H1 (cell line): ENCODE measurements around the gene GSK3B. TPM values are rescaled to one million over a fixed set of nuclear protein-coding genes. Genes with fewer than 3 reads are reported as not detected.

Source experiments
- CTCF ChIA-PET: fragments of 300-600 bp; sonication (Branson Sonifier 250); formaldehyde crosslinking; loops from one replicate; lab custom pipeline; 2021; ENCODE audit not compliant: partially characterized antibody; lab: Charles Lee
- POLR2A ChIA-PET: fragments of 300-600 bp; sonication (Branson Sonifier 250); formaldehyde crosslinking; loops from one replicate; lab custom pipeline; 2021; ENCODE audit warnings: inconsistent platforms; ENCODE audit not compliant: partially characterized antibody; lab: Charles Lee
- DNase-seq, 2 experiments: peaks; one replicate each; pipeline versions ENCODE4 v3.0.0 to v3.0.0-alpha.2; 2010 to 2022; ENCODE audit warnings: low spot score in 2 of 2, low read depth in 1 of 2, mixed read lengths in 1 of 2
- FAIRE-seq: peaks from 2 replicates; lab custom pipeline; 2011; peaks lifted over from hg19 to GRCh38; lab: Jason Lieb, UNC
- H2AFZ ChIP-seq: 2 replicates; pipeline ENCODE4 v1.8.1; 2012; ENCODE audit warnings: low read length, inconsistent platforms
- H2AK5ac ChIP-seq: 2 replicates; pipeline ENCODE4 v1.6.1; 2013; ENCODE audit warnings: low read depth, low read length
- H2BK120ac ChIP-seq: replicated peaks from 2 replicates; pipeline ENCODE3; 2013; ENCODE audit warnings: low read depth, low read length, inconsistent platforms
- H2BK12ac ChIP-seq: 2 replicates; pipeline ENCODE4 v1.6.1; 2013; ENCODE audit warnings: low read depth, low read length
- H2BK15ac ChIP-seq: 2 replicates; pipeline ENCODE4 v1.6.1; 2013; ENCODE audit warnings: low read length
- H2BK20ac ChIP-seq: 2 replicates; pipeline ENCODE4 v1.6.1; 2013; ENCODE audit warnings: low read length
- H2BK5ac ChIP-seq: 2 replicates; pipeline ENCODE4 v1.6.1; 2013; ENCODE audit warnings: low read depth, low read length
- H3K14ac ChIP-seq: 2 replicates; pipeline ENCODE4 v1.6.1; 2013; ENCODE audit warnings: inconsistent platforms; ENCODE audit not compliant: insufficient read length
- H3K18ac ChIP-seq: 2 replicates; pipeline ENCODE4 v1.6.1; 2013; ENCODE audit warnings: low read length; ENCODE audit errors: extremely low read depth
- H3K23ac ChIP-seq: 2 replicates; pipeline ENCODE4 v1.6.1; 2013; ENCODE audit warnings: inconsistent platforms; ENCODE audit not compliant: insufficient read length
- H3K23me2 ChIP-seq: 2 replicates; pipeline ENCODE4 v1.6.1; 2013; ENCODE audit warnings: low read depth, low read length
- H3K27ac ChIP-seq: 2 replicates; pipeline ENCODE4 v1.6.1; 2011; ENCODE audit warnings: low read depth, low read length, inconsistent platforms
- H3K27me3 ChIP-seq, 4 experiments: replicated peaks in 1 of 4; 1 replicate in 1 of 4; 2 replicates in 3 of 4; pipeline versions ENCODE4 v1.6.1 to v1.8.1; 2011 to 2013; ENCODE audit warnings: low read length in 3 of 4, mild to moderate bottlenecking in 3 of 4, inconsistent platforms in 2 of 4, mixed read lengths in 2 of 4, moderate library complexity in 1 of 4; ENCODE audit not compliant: control insufficient read depth in 3 of 4, insufficient read depth in 3 of 4; ENCODE audit errors: extremely low read depth in 1 of 4
- H3K36me3 ChIP-seq, 4 experiments: 2 replicates each; pipeline versions ENCODE4 v1.6.1 to v1.8.1; 2011 to 2013; ENCODE audit warnings: mild to moderate bottlenecking in 4 of 4, low read length in 3 of 4, moderate library complexity in 2 of 4, control low read depth in 1 of 4, inconsistent platforms in 1 of 4; ENCODE audit not compliant: insufficient read depth in 4 of 4, control insufficient read depth in 2 of 4
- H3K4ac ChIP-seq: replicated peaks from 2 replicates; pipeline ENCODE3; 2013; ENCODE audit warnings: low read length, low read depth, mixed read lengths, inconsistent platforms; ENCODE audit not compliant: insufficient read length
- H3K4me1 ChIP-seq, 4 experiments: replicated peaks in 1 of 4; 1 replicate in 1 of 4; 2 replicates in 3 of 4; pipeline versions ENCODE4 v1.6.1 to v1.8.1; 2011 to 2013; ENCODE audit warnings: low read length in 3 of 4, inconsistent platforms in 2 of 4, mixed read lengths in 1 of 4; ENCODE audit not compliant: insufficient read depth in 4 of 4, control insufficient read depth in 3 of 4
- H3K4me2 ChIP-seq, 2 experiments: 2 replicates each; pipeline versions ENCODE4 v1.6.1 to v1.8.1; 2011 to 2013; ENCODE audit warnings: low read depth in 2 of 2, low read length in 2 of 2, control low read depth in 1 of 2, inconsistent platforms in 1 of 2, mild to moderate bottlenecking in 1 of 2; ENCODE audit not compliant: insufficient read depth in 1 of 2
- H3K4me3 ChIP-seq, 4 experiments: fragments of 200-600, 300-600 bp in 1 of 4; sonication (generic), shearing (Covaris generic), sonication (Bioruptor Twin) in 1 of 4; 2 replicates each; pipeline versions ENCODE4 v1.5.1 to v1.8.1; 2011 to 2016; ENCODE audit warnings: low read length in 4 of 4, low read depth in 3 of 4, control low read depth in 2 of 4, inconsistent platforms in 2 of 4, mild to moderate bottlenecking in 2 of 4, mixed read lengths in 1 of 4, moderate library complexity in 1 of 4; ENCODE audit not compliant: insufficient read depth in 2 of 4; ENCODE audit errors: extremely low read depth in 1 of 4
- H3K56ac ChIP-seq: replicated peaks from 2 replicates; pipeline ENCODE3; 2013; ENCODE audit warnings: low read depth, mild to moderate bottlenecking, mixed read lengths, low read length, inconsistent platforms; ENCODE audit not compliant: insufficient read length
- H3K79me1 ChIP-seq: 2 replicates; pipeline ENCODE4 v1.6.1; 2013; ENCODE audit warnings: low read depth, low read length, control low read depth
- H3K79me2 ChIP-seq, 2 experiments: 2 replicates each; pipeline versions ENCODE4 v1.6.1 to v1.8.1; 2012 to 2013; ENCODE audit warnings: low read length in 2 of 2, mild to moderate bottlenecking in 2 of 2, inconsistent platforms in 1 of 2; ENCODE audit not compliant: insufficient read depth in 2 of 2, control insufficient read depth in 1 of 2
- H3K9ac ChIP-seq, 4 experiments: replicated peaks in 1 of 4; 1 replicate in 1 of 4; 2 replicates in 3 of 4; pipeline versions ENCODE4 v1.6.1 to v1.8.1; 2011 to 2013; ENCODE audit warnings: low read depth in 3 of 4, low read length in 3 of 4, control low read depth in 2 of 4, mild to moderate bottlenecking in 2 of 4, moderate library complexity in 2 of 4, inconsistent platforms in 1 of 4; ENCODE audit errors: extremely low read depth in 1 of 4
- H3K9me3 ChIP-seq, 2 experiments: 2 replicates each; pipeline versions ENCODE4 v1.6.1 to v1.8.1; 2012 to 2013; ENCODE audit warnings: mild to moderate bottlenecking in 2 of 2, moderate library complexity in 2 of 2, control low read depth in 1 of 2, inconsistent platforms in 1 of 2, low read depth in 1 of 2, low read length in 1 of 2, mixed read lengths in 1 of 2; ENCODE audit not compliant: insufficient read depth in 2 of 2
- H4K20me1 ChIP-seq, 2 experiments: replicated peaks in 1 of 2; 2 replicates each; pipeline versions ENCODE3 to v1.8.1; 2011 to 2013; ENCODE audit warnings: inconsistent platforms in 2 of 2, low read length in 2 of 2, mild to moderate bottlenecking in 1 of 2; ENCODE audit not compliant: insufficient read depth in 2 of 2, control insufficient read depth in 1 of 2
- H4K5ac ChIP-seq: 2 replicates; pipeline ENCODE4 v1.6.1; 2013; ENCODE audit warnings: low read length, low read depth, mixed read lengths, inconsistent platforms; ENCODE audit not compliant: insufficient read length
- H4K8ac ChIP-seq: 2 replicates; pipeline ENCODE4 v1.8.0; 2013; ENCODE audit warnings: mild to moderate bottlenecking, moderate library complexity, low read length, inconsistent platforms; ENCODE audit not compliant: insufficient read depth; ENCODE audit errors: extremely low read depth
- H4K91ac ChIP-seq: replicated peaks from 2 replicates; pipeline ENCODE3; 2013; ENCODE audit warnings: low read length, mixed read lengths, inconsistent platforms; ENCODE audit not compliant: insufficient read length
- BCL11A ChIP-seq, 2 experiments: IDR thresholded peaks; one replicate each; pipeline ENCODE4 v1.6.1; 2011; ENCODE audit warnings: low read depth in 2 of 2, low read length in 2 of 2, mild to moderate bottlenecking in 2 of 2
- BRCA1 ChIP-seq: IDR thresholded peaks from 2 replicates; pipeline ENCODE4 v1.6.1; 2012; ENCODE audit warnings: low read depth, low read length, improper control_type of control experiment
- CTBP2 ChIP-seq: IDR thresholded peaks from 2 replicates; pipeline ENCODE4 v1.7.0; 2011; ENCODE audit warnings: borderline replicate concordance, mild to moderate bottlenecking, moderate library complexity, mixed read lengths, low read length; ENCODE audit not compliant: insufficient read depth, insufficient read length
- JUN ChIP-seq: IDR thresholded peaks from 2 replicates; pipeline ENCODE4 v1.6.1; 2011; ENCODE audit warnings: low read depth, mild to moderate bottlenecking, improper control_type of control experiment, low read length
- RAD21 ChIP-seq, 2 experiments: IDR thresholded peaks in 1 of 2; conservative IDR thresholded peaks in 1 of 2; 2 replicates each; pipeline ENCODE4 v1.6.1; 2011; ENCODE audit warnings: low read depth in 2 of 2, low read length in 2 of 2, improper control_type of control experiment in 1 of 2, inconsistent platforms in 1 of 2, mild to moderate bottlenecking in 1 of 2, moderate library complexity in 1 of 2
- RFX5 ChIP-seq: IDR thresholded peaks from 2 replicates; pipeline ENCODE4 v1.6.1; 2011; ENCODE audit warnings: low read depth, low read length, improper control_type of control experiment, borderline replicate concordance
- RXRA ChIP-seq: IDR thresholded peaks from 2 replicates; pipeline ENCODE4 v1.6.1; 2011; ENCODE audit warnings: low read depth, mild to moderate bottlenecking, low read length, moderate library complexity; ENCODE audit not compliant: insufficient read depth
- SIN3A ChIP-seq, 2 experiments: IDR thresholded peaks in 1 of 2; conservative IDR thresholded peaks in 1 of 2; 2 replicates each; pipeline ENCODE4 v1.6.1; 2011 to 2012; ENCODE audit warnings: low read length in 2 of 2, improper control_type of control experiment in 1 of 2, low read depth in 1 of 2, mild to moderate bottlenecking in 1 of 2
- SRF ChIP-seq: IDR thresholded peaks from 2 replicates; pipeline ENCODE4 v1.6.1; 2011; ENCODE audit warnings: mild to moderate bottlenecking, low read depth, low read length, moderate library complexity
- TEAD4 ChIP-seq: IDR thresholded peaks from 2 replicates; pipeline ENCODE4 v1.6.1; 2012; ENCODE audit warnings: low read depth, low read length, inconsistent platforms, mixed read lengths
- WGBS, 2 experiments: shearing (Covaris generic) in 1 of 2; methylation state at CpG; one replicate each; pipeline versions ENCODE4 v1.1.6 to v1.1.7; 2013 to 2015; ENCODE audit warnings: low lambda C conversion rate in 2 of 2, mixed read lengths in 2 of 2, inconsistent platforms in 1 of 2, low coverage in 1 of 2, missing lambda C conversion rate in 1 of 2; ENCODE audit not compliant: insufficient replicate concordance in 2 of 2, insufficient coverage in 1 of 2, insufficient read length in 1 of 2; ENCODE audit errors: extremely low coverage in 1 of 2, missing lambda C conversion rate in 1 of 2; 5-methylcytosine and 5-hydroxymethylcytosine counted together
- polyA plus RNA-seq, 7 experiments: library from polyadenylated mRNA; depleted of rRNA in 3 of 7; stranded (reverse) in 5 of 7; unstranded in 2 of 7; fragments of >200 nt in 5 of 7; fragments of 200-250 nt in 2 of 7; gene quantifications; 1 replicate in 5 of 7; 2 replicates in 1 of 7; 4 replicates in 1 of 7; pipeline versions ENCODE4 v1.2.1 to v1.2.3, GENCODE V29; 2011 to 2013; ENCODE audit warnings: missing spikeins in 2 of 7, mixed read lengths in 2 of 7
- total RNA-seq: library from RNA; stranded (reverse); fragmentation: NEBNext Ultra II Directional; extraction: Animal tissue kit (Norgen Biotek cat#: 25700); gene quantifications from 2 replicates; pipeline ENCODE4 v1.2.1, GENCODE V29; 2021
- TF ChIP-seq, protein P1 (sequence below): IDR thresholded peaks from 2 replicates; pipeline ENCODE4 v1.6.1; 2011; ENCODE audit warnings: low read depth, mild to moderate bottlenecking, low read length; ENCODE audit not compliant: insufficient read depth

Gene GSK3B
- total and polyA plus RNA-seq, 2 of the 8 experiments (the other 6 are each of a cell fraction or from before 2014, with no cell fraction given), result 24.2 to 50.7 TPM

DNA sequence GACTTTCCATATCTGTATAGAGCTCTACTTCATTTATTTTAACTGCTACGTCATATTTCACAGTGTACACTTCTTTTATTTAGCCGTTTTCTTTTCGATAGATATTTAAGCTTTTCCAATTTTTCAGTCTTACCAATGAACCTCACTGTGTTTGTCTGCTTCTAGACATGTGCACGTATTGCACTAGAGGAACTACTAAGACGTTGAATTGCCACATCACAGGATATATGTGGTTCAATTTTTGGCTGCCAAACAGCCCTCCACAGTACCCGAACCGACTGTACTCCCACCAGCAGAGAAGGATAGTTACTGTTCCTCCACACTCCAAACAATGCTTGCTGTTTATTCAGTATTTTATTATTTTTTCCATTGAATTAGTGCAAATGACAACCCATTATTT, 310.4 kb downstream of the GSK3B start:
- Histone ChIP-seq H3K79me1 (no peaks in the 10 kb centered on the region), H3K56ac (no peak overlapping the region), H3K36me3 (no peaks in the 10 kb centered on the region), H3K27me3 (no peaks in the 10 kb centered on the region), H3K4ac (no peak overlapping the region), H2AK5ac (no peak overlapping the region), H4K20me1 (no peaks in the 10 kb centered on the region), H3K14ac (no peak overlapping the region), H2BK15ac (no peak overlapping the region), H2BK120ac (no peak overlapping the region), H3K4me1 (no peaks in the 10 kb centered on the region), H3K79me2 (no peaks in the 10 kb centered on the region), H3K9ac (no peak overlapping the region), H4K5ac (no peak overlapping the region), H4K8ac (no peak overlapping the region), H3K23me2 (no peaks in the 10 kb centered on the region), H2AFZ (no peak overlapping the region), H3K23ac (no peak overlapping the region), H2BK20ac (no peak overlapping the region), H3K9me3 (no peaks in the 10 kb centered on the region), H3K18ac (no peak overlapping the region), H3K4me2 (no peak overlapping the region), H3K4me3 (no peak overlapping the region), H3K27ac (no peak overlapping the region), H2BK5ac (no peak overlapping the region), H4K91ac (no peak overlapping the region), H2BK12ac (no peak overlapping the region)
- no peak for DNase-seq
- FAIRE-seq, result no peak
- TF ChIP-seq BRCA1 (no peak), BCL11A (IDR thresholded peaks at IDR 0.05; ENCODE audit: low read depth in 2 of 2, low read length in 2 of 2) (no peak), RXRA (no peak), SRF (no peak), TEAD4 (no peak), JUN (no peak), RFX5 (no peak), RAD21 (IDR thresholded peaks at IDR 0.05 in 1 of 2, conservative IDR thresholded peaks at IDR 0.05 in 1 of 2; ENCODE audit: low read depth in 2 of 2, low read length in 2 of 2) (no peak), CTBP2 (no peak), SIN3A (conservative IDR thresholded peaks at IDR 0.05 in 1 of 2, IDR thresholded peaks at IDR 0.05 in 1 of 2; ENCODE audit: low read depth in 1 of 2, low read length in 2 of 2) (no peak)
- TF ChIP-seq, protein P1, sequence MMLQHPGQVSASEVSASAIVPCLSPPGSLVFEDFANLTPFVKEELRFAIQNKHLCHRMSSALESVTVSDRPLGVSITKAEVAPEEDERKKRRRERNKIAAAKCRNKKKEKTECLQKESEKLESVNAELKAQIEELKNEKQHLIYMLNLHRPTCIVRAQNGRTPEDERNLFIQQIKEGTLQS, result no peak
- 77% methylated on average over 7 of the region's 7 CpGs; no CpG with 5 or more reads in 1 of the 2 experiments for WGBS, 2 experiments
- POLR2A ChIA-PET, result no interaction called here
- CTCF ChIA-PET, result interaction anchor here (1.2 kb wide), 1 partner anchor 17 kb away, joined by 3 read pairs; no protein-coding TSS in a partner anchor
